Liver (tissue), 9 donors: Measurements from ENCODE around the gene RNF222. TPM values are rescaled to one million over a fixed set of nuclear protein-coding genes. Genes with fewer than 3 reads are reported as not detected.

Experiments used
- DNase-seq: peaks from one replicate; pipeline ENCODE4 v3.0.0-alpha.2; 2017; ENCODE audit warnings: low spot score
- H3K27ac ChIP-seq, 2 donors: one replicate each; pipeline ENCODE4 v1.7.0; 2013; ENCODE audit warnings: inconsistent platforms in 2 of 2, low read length in 2 of 2, control low read depth in 1 of 2, low read depth in 1 of 2, mild to moderate bottlenecking in 1 of 2
- H3K27me3 ChIP-seq, 4 donors: one replicate each; pipeline versions ENCODE4 v1.6.1 to v1.7.0; 2013; ENCODE audit warnings: low read length in 3 of 4, inconsistent platforms in 1 of 4, mild to moderate bottlenecking in 1 of 4, moderate library complexity in 1 of 4; ENCODE audit not compliant: control insufficient read depth in 4 of 4, insufficient read depth in 4 of 4
- H3K36me3 ChIP-seq, 4 donors: one replicate each; pipeline versions ENCODE4 v1.6.1 to v1.7.0; 2013; ENCODE audit warnings: low read length in 3 of 4, mild to moderate bottlenecking in 3 of 4, low read depth in 1 of 4, moderate library complexity in 1 of 4; ENCODE audit not compliant: control insufficient read depth in 4 of 4, insufficient read depth in 3 of 4
- H3K4me1 ChIP-seq, 4 donors: one replicate each; pipeline versions ENCODE4 v1.6.1 to v1.7.0; 2013; ENCODE audit warnings: low read length in 3 of 4, mild to moderate bottlenecking in 3 of 4, moderate library complexity in 1 of 4; ENCODE audit not compliant: control insufficient read depth in 4 of 4, insufficient read depth in 4 of 4
- H3K4me3 ChIP-seq, 3 donors: one replicate each; pipeline versions ENCODE4 v1.6.1 to v1.7.0; 2013; ENCODE audit warnings: low read length in 3 of 3, control low read depth in 1 of 3, low read depth in 1 of 3, mild to moderate bottlenecking in 1 of 3
- H3K9ac ChIP-seq, 2 donors: one replicate each; pipeline ENCODE4 v1.7.0; 2013; ENCODE audit warnings: low read length in 2 of 2, mild to moderate bottlenecking in 2 of 2, moderate library complexity in 2 of 2, control low read depth in 1 of 2, low read depth in 1 of 2
- H3K9me3 ChIP-seq, 4 donors: one replicate each; pipeline versions ENCODE4 v1.6.1 to v1.7.0; 2013; ENCODE audit warnings: low read length in 3 of 4; ENCODE audit not compliant: control insufficient read depth in 4 of 4
- EGR1 ChIP-seq, 2 donors: IDR thresholded peaks; 2 replicates each; pipeline ENCODE4 v1.6.1; 2016 to 2018; ENCODE audit warnings: antibody characterized with exemption in 2 of 2, low read depth in 2 of 2
- FOXA1 ChIP-seq: IDR thresholded peaks from 2 replicates; pipeline ENCODE4 v1.6.1; 2016; ENCODE audit warnings: antibody characterized with exemption
- FOXA2 ChIP-seq: IDR thresholded peaks from 2 replicates; pipeline ENCODE4 v1.6.1; 2016; ENCODE audit warnings: antibody characterized with exemption
- GABPA ChIP-seq, 2 donors: IDR thresholded peaks in 1 of 2; conservative IDR thresholded peaks in 1 of 2; 2 replicates each; pipeline ENCODE4 v1.6.1; 2016; ENCODE audit warnings: antibody characterized with exemption in 2 of 2, mild to moderate bottlenecking in 1 of 2, moderate library complexity in 1 of 2
- HNF4G ChIP-seq: IDR thresholded peaks from 2 replicates; pipeline ENCODE4 v1.6.1; 2016; ENCODE audit warnings: antibody characterized with exemption
- NR2F2 ChIP-seq: IDR thresholded peaks from 2 replicates; pipeline ENCODE4 v1.6.1; 2016; ENCODE audit warnings: antibody characterized with exemption
- RXRA ChIP-seq, 2 donors: IDR thresholded peaks; 2 replicates each; pipeline ENCODE4 v1.6.1; 2017 to 2018; ENCODE audit warnings: antibody characterized with exemption in 2 of 2, mild to moderate bottlenecking in 1 of 2
- SP1 ChIP-seq: IDR thresholded peaks from 2 replicates; pipeline ENCODE4 v1.6.1; 2018; ENCODE audit warnings: antibody characterized with exemption, mild to moderate bottlenecking
- YY1 ChIP-seq: IDR thresholded peaks from 2 replicates; pipeline ENCODE4 v1.6.1; 2016; ENCODE audit warnings: antibody characterized with exemption, mild to moderate bottlenecking
- WGBS: extraction: QIAGEN DNeasy Blood & Tissue Kit; methylation state at CpG from one replicate; pipeline ENCODE4 v1.1.7; 2013; 5-methylcytosine and 5-hydroxymethylcytosine counted together
- polyA plus RNA-seq, 2 donors: library from polyadenylated mRNA; stranded (reverse) in 1 of 2; unstranded in 1 of 2; fragments of 200-250 nt in 1 of 2; fragments of >200 nt in 1 of 2; fragmentation: Nextera tagmentation in 1 of 2; extraction: Ambion mirVana in 1 of 2; gene quantifications; one replicate each; pipeline versions ENCODE4 v1.2.1 to v1.2.3, GENCODE V29; 2013 to 2015
- total RNA-seq, 2 donors: library from RNA; depleted of rRNA; stranded (reverse); fragments of >200 nt; gene quantifications; one replicate each; pipeline ENCODE4 v1.2.3, GENCODE V29; 2014
- TF ChIP-seq, protein P1 (sequence below): IDR thresholded peaks from 2 replicates; pipeline ENCODE4 v1.6.1; 2016; ENCODE audit warnings: antibody characterized with exemption, mild to moderate bottlenecking
- TF ChIP-seq, protein P2 (sequence below): fragments of 150-350 bp; IDR thresholded peaks from 2 replicates; pipeline ENCODE4 v1.5.1; 2017; ENCODE audit warnings: improper control_type of control experiment, low read depth, low read length; ENCODE audit not compliant: missing input control
- TF ChIP-seq, protein P3 (sequence below): IDR thresholded peaks from 2 replicates; pipeline ENCODE4 v1.6.1; 2016; ENCODE audit warnings: antibody characterized with exemption
- TF ChIP-seq, protein P4 (sequence below): IDR thresholded peaks from 2 replicates; pipeline ENCODE4 v1.6.1; 2016; ENCODE audit warnings: antibody characterized with exemption
- donor health status: healthy.
- donor health status: healthy.
- donor health status: healthy.
- donor health status: healthy.
- donor health status: healthy.

Gene RNF222
- total and polyA plus RNA-seq, 4 donors: not detected

DNA sequence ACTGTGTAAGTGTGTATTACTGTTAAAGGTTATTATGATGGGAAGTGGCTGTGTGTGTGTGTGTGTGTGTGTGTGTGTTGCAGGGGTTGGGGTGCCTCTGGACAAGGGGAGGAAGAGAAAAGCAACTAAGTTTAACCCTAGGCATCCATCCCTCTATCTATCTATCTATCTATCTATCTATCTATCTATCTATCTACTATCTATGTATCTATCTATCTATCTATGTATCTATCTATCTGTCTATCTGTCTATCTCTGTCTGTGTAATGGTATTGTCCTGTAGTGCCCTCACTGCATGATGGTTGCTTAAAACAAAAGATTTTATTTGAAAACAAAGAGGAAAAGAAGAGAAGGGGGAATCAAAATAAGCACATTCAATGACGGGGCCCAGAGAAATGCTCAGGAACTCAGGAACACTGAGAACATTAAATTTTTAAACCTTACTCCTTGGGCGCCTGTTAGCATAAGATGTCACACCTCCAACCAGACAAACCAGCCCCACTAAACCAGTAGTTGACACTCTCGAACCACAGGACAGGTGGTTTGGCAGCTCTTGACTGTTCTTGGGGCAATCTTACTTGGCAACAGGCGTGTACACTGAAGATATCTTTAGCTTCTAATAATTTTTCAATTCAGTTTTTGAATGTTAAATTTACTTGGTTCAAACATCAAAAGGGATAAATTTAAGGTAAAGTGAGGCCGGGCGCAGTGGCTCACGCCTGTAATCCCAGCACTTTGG lies 9.5 kb downstream of the RNF222 start:
- Histone ChIP-seq H3K27ac (no peak overlapping the region), H3K9ac (no peak overlapping the region), H3K27me3 (no peaks in the 10 kb centered on the region), H3K36me3 (no peaks in the 10 kb centered on the region), H3K4me3 (no peak overlapping the region), H3K9me3 (no peaks in the 10 kb centered on the region), H3K4me1 (peaks cover 0 to 15% (median 9%) of the 10 kb centered on the region in 4 donors)
- WGBS: 91% methylated on average over 7 of the region's 7 CpGs
- no peak for DNase-seq
- no peak for TF ChIP-seq YY1
- TF ChIP-seq, protein P1, sequence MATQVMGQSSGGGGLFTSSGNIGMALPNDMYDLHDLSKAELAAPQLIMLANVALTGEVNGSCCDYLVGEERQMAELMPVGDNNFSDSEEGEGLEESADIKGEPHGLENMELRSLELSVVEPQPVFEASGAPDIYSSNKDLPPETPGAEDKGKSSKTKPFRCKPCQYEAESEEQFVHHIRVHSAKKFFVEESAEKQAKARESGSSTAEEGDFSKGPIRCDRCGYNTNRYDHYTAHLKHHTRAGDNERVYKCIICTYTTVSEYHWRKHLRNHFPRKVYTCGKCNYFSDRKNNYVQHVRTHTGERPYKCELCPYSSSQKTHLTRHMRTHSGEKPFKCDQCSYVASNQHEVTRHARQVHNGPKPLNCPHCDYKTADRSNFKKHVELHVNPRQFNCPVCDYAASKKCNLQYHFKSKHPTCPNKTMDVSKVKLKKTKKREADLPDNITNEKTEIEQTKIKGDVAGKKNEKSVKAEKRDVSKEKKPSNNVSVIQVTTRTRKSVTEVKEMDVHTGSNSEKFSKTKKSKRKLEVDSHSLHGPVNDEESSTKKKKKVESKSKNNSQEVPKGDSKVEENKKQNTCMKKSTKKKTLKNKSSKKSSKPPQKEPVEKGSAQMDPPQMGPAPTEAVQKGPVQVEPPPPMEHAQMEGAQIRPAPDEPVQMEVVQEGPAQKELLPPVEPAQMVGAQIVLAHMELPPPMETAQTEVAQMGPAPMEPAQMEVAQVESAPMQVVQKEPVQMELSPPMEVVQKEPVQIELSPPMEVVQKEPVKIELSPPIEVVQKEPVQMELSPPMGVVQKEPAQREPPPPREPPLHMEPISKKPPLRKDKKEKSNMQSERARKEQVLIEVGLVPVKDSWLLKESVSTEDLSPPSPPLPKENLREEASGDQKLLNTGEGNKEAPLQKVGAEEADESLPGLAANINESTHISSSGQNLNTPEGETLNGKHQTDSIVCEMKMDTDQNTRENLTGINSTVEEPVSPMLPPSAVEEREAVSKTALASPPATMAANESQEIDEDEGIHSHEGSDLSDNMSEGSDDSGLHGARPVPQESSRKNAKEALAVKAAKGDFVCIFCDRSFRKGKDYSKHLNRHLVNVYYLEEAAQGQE: no peak
- TF ChIP-seq, protein P2, sequence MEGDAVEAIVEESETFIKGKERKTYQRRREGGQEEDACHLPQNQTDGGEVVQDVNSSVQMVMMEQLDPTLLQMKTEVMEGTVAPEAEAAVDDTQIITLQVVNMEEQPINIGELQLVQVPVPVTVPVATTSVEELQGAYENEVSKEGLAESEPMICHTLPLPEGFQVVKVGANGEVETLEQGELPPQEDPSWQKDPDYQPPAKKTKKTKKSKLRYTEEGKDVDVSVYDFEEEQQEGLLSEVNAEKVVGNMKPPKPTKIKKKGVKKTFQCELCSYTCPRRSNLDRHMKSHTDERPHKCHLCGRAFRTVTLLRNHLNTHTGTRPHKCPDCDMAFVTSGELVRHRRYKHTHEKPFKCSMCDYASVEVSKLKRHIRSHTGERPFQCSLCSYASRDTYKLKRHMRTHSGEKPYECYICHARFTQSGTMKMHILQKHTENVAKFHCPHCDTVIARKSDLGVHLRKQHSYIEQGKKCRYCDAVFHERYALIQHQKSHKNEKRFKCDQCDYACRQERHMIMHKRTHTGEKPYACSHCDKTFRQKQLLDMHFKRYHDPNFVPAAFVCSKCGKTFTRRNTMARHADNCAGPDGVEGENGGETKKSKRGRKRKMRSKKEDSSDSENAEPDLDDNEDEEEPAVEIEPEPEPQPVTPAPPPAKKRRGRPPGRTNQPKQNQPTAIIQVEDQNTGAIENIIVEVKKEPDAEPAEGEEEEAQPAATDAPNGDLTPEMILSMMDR: no peak
- TF ChIP-seq, protein P3, sequence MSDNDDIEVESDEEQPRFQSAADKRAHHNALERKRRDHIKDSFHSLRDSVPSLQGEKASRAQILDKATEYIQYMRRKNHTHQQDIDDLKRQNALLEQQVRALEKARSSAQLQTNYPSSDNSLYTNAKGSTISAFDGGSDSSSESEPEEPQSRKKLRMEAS: no peak
- no peak for TF ChIP-seq HNF4G

DNA sequence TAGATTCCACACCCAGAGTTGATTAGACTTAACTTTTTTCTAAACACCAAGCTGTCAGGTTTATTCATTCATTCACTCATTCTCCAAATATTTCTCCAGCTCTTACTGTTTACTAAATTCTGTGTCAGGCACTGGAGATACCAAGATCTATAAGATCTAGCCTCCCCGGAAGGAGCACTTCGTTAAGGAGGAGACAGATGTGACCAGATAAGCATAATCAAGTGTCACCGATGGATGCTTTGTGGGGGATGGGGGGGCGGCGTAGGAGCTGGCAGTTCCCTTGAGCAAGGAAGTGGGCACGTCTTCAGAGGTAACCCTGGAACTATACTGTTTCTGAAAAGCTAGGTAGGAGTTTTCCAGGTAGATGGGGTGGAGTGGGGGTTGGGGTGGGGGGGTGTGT lies 10.8 kb downstream of the RNF222 start:
- Histone ChIP-seq H3K9me3 (no peaks in the 10 kb centered on the region), H3K9ac (no peak overlapping the region), H3K4me1 (peaks cover 3 to 20% (median 13%) of the 10 kb centered on the region in 4 donors), H3K27me3 (no peaks in the 10 kb centered on the region), H3K4me3 (no peak overlapping the region), H3K36me3 (peaks cover 0 to 1% (median under 1%) of the 10 kb centered on the region in 4 donors), H3K27ac (no peak overlapping the region)
- no peak for DNase-seq
- TF ChIP-seq, protein P4, sequence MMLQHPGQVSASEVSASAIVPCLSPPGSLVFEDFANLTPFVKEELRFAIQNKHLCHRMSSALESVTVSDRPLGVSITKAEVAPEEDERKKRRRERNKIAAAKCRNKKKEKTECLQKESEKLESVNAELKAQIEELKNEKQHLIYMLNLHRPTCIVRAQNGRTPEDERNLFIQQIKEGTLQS: no peak
- TF ChIP-seq EGR1 (IDR thresholded peaks at IDR 0.05; ENCODE audit: low read depth in 2 of 2) (no peak), NR2F2 (no peak), FOXA1 (no peak), FOXA2 (no peak)
- 84% methylated on average over 6 of the region's 6 CpGs for WGBS

GRCh38 chr17:8384801-8385378 lies 12.7 kb downstream of the RNF222 start:
- peaks cover 13 to 38% (median 27%) of the 10 kb centered on the region in 4 donors for H3K4me1 ChIP-seq
- H3K9ac ChIP-seq: peak overlapping the region in 1 of 2 donors; percentile 32
- H3K27ac ChIP-seq: peak overlapping the region; percentile 25 to 28
- peaks cover 5 to 15% (median 14%) of the 10 kb centered on the region in 4 donors for H3K36me3 ChIP-seq
- no peak for DNase-seq
- no peak overlapping the region for H3K4me3 ChIP-seq
- H3K9me3 ChIP-seq: no peaks in the 10 kb centered on the region
- WGBS: 80% methylated on average over 12 of the region's 12 CpGs
- H3K27me3 ChIP-seq: no peaks in the 10 kb centered on the region
- peak; percentile 34 for TF ChIP-seq NR2F2
- TF ChIP-seq RXRA (IDR thresholded peaks at IDR 0.05): peak in 1 of 2 donors; percentile 11
- no peak for TF ChIP-seq GABPA (IDR thresholded peaks at IDR 0.05 in 1 of 2, conservative IDR thresholded peaks at IDR 0.05 in 1 of 2)
- TF ChIP-seq SP1: no peak
